ENCODE results near the gene DSTN.

DSTN gene

GRCh38 chr20:17633221-17633849, 63.5 kb downstream of the DSTN start:
- DNase-seq (ENCODE audit: low read depth, low spot score), result no peak
- no peak overlapping the region for H3K27ac ChIP-seq

DNA sequence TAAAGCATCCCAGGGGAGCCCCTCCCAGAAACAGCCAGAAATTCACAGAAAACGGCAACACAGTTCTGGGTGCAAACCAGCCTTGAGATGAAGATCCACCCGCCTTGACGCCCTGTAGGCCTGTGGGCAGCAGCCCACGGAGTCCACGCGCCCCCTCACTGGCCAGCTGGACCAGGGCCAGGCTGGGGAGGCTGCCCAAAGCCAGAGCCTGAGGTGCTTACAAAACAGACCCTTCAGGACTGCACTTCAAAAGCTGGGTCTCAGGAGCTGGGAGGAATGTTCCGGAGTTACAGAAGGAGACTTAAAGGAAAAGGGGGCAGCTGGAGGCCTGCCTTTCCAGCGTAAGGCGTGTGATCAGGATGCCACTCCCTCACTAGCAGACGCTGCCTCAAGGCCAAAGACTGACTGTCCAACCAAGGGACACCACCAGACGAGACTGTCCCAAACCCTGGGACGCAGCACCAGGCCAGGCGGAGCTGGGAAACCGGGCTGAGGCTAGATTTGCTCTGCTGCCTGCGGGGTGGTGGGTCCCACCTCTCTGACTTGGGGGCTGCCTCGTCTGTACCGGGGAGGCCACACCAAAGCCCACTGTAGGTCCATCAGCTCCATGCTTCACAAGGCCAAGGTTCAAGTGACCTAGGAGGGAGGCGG, 64.1 kb downstream of the DSTN start:
- DNase-seq (ENCODE audit: low read depth, low spot score), result no peak
- no peak overlapping the region for H3K27ac ChIP-seq

GRCh38 chr20:17634661-17635331, 64.9 kb downstream of the DSTN start:
- DNase-seq (ENCODE audit: low read depth, low spot score), result no peak
- H3K27ac ChIP-seq, result no peak overlapping the region

- no peak for DNase-seq (ENCODE audit: low read depth, low spot score)
- no peak overlapping the region for H3K27ac ChIP-seq
These were observed 65.7 kb downstream of the DSTN start for GRCh38 chr20:17635332-17636244.

DNA sequence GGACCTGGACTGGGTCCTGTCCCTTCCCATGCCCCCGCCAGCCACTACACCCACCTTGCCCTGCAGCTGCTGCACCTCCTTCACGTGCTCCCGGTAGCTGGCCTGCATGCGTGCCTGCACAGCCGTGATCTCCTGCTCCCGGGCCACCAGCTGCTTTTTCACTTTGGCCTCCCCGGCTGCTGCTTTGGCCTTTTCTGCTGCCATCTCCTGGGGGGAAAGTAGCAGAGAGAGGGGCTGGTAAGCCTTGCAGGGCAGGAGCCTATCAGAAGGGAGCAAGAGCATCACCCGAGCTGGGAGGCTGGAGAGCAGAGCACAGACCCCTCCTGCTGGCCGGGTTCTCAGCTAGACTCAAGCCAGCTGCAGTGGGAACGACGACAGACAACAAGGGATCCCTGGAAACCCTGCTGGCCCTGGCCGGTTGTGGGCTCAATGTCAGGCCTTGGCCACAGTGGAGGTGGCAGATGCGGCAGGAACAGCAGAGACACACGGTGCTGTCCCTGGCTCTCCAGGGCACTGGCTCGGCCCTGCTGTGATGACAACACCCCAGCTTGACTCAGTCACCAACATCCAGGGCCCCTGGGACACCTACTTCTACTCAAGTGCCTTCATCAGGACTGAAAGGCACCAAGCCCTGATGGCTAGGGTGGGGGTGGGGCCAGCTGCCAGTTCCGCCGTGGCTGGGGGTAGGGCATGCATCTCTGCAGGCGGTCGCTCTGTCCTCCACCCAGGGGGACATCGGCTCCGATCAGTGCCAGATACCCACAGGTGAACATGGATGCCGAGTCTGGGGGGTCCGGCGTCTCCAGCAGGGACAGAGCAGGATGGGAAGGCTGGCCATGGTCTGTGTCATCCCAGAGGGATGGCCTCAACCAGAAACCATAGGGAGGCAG, 66.9 kb downstream of the DSTN start:
- no peak overlapping the region for H3K27ac ChIP-seq
- DNase-seq (ENCODE audit: low read depth, low spot score), result no peak

DNA sequence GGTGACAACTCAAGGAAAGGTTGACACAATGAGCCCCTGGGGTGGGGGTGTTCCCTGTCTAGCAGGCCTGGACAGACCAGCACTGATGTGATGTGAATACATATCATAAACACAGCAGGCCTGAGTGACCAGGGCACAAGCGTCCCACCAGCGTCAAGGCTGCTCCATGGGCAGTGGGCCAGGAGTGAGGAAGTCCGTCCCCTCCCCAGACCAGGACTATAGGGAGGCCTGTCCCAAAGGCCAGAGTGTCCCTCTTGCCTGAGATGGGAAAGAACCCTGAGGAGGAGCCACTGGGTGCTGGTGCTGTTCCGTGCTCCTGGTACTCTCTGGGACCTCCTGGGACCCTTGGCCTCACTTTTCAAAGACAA, 67.5 kb downstream of the DSTN start:
- H3K27ac ChIP-seq, result no peak overlapping the region
- no peak for DNase-seq (ENCODE audit: low read depth, low spot score)

DNA sequence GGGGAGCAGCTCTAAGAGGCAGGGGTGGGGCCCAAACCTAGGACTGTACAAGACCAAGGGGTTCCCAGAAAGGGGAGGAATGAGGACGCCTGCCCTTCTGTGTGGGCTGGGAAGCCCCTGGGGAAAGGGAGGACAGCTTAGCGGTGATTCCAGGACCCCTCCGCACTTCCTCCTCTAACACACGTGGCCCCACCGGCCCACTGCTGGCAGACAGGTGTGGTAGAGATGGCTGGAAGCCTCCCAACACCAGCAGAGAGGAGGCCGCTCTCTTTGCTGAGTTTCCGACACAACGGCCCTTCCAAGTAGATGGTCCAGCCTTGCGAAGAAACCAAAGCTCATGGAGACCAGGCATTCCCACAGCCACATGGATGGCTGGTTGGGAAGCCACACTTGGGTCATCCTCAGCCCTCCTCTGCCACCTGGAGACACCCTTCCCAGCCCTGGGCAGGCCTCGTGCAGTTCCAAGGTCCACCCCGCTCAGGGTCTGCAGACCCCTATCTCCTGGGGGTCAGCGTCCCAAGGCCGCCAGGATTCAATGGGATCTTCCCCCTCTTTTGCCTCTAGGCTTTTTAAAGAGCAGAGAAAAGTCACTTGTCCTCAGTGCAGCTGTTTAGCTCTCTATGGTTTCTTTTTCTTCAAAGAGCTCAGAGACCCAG, 68.2 kb downstream of the DSTN start:
- no peak for DNase-seq (ENCODE audit: low read depth, low spot score)
- H3K27ac ChIP-seq, result no peak overlapping the region

GRCh38 chr20:17638835-17639407, 69.0 kb downstream of the DSTN start:
- DNase-seq (ENCODE audit: low read depth, low spot score), result no peak
- no peak overlapping the region for H3K27ac ChIP-seq

GRCh38 chr20:17640146-17640874, 70.4 kb downstream of the DSTN start:
- no peak overlapping the region for H3K27ac ChIP-seq
- no peak for DNase-seq (ENCODE audit: low read depth, low spot score)

- H3K27ac ChIP-seq, result no peak overlapping the region
- DNase-seq (ENCODE audit: low read depth, low spot score), result no peak
These were observed 71.1 kb downstream of the DSTN start for GRCh38 chr20:17640875-17641378.

- no peak overlapping the region for H3K27ac ChIP-seq
- no peak for DNase-seq (ENCODE audit: low read depth, low spot score)
These were observed 71.7 kb downstream of the DSTN start for GRCh38 chr20:17641520-17641964.

DNA sequence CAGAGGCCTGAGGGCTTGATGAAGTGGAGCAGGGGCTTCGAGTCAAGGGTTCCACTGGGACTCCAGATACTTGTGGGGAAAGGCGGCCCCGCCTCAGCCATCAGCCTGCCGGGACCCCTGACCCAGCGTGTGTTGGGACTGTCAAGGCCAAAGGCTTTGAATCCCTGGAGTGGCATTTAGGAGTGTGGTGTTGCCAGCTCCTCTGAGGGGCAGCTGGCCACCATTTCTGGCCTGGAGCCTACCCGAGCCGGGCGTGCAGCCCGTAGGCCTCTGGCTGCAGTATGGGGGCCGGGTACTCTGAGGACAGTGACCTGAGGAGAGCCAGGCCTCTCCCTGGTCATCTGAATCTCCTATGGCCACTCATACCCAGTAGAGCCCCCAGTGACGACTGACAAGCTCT, 72.1 kb downstream of the DSTN start:
- no peak for DNase-seq (ENCODE audit: low read depth, low spot score)
- no peak overlapping the region for H3K27ac ChIP-seq

DNA sequence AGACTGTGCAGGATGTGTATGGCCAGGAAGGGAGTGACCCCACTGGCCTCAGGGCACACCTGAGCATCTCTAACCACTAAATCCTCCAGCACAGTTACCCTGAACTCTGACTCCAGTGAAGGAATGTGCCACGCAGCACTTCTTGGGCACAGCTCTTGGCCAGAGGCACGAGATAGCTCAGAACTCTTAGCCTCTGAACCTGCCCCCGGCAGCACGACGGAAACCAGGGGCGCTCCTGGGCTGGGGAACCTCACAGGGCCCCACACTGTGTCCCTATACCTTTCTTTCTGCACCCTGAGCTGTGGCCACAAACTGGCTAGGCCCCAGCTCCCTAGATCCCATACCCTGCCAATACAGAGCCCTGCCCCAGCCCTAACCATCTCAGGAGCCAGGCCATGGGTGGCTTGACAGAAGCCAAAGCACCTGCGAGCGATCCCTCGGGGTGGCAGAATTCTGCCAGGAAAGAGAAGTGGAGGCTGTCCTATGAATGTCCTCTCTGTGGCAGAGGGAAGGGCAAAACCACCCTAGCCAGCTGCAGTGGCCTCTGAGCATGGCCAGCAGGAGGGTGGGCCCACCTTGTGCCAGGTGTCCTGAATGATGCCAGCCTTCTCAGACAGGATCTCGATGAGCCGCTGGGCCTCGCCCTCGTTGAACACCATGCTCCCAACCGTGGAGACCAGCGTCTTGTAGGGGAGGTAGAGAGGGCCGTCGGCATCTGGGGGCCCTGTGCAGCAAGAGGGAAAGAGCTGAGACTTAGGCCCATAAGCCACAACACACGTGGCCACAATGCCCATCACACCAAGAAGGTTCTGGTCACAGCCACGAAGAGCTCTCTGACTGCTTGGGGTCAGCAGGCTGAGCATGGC, 72.8 kb downstream of the DSTN start:
- H3K27ac ChIP-seq, result no peak overlapping the region
- DNase-seq (ENCODE audit: low read depth, low spot score), result no peak

DNA sequence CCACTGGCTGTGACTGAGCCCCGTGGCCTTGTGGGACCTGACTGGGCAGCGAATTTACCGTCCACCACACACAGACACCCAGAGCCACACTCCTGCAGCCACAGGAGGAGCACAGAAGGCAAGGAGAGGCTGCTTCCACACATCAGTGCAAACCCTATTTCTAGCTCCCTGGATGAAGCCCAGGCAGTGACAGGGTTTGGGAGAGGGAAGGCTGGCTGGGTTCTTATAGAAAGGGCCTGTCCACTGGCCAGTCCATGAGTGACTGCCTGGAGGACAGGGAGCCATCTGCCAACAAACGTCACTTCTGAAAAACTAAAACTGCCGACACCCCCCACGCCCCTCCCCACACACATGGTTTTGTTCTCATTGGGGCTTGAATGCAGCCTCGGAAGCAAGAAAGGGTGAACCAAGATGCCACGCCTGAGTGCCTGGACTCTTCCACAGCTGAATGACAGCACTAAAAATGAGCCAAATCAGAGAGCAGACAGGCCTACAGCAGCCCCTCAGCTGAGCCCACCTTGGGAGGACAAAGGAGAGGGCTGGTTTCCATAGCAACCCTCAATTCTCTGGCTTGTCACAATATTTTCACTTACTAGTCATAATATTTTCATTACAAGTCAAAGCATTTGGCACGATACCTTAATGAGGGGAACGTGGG, 73.8 kb downstream of the DSTN start:
- no peak for DNase-seq (ENCODE audit: low read depth, low spot score)
- H3K27ac ChIP-seq, result no peak overlapping the region

DNA sequence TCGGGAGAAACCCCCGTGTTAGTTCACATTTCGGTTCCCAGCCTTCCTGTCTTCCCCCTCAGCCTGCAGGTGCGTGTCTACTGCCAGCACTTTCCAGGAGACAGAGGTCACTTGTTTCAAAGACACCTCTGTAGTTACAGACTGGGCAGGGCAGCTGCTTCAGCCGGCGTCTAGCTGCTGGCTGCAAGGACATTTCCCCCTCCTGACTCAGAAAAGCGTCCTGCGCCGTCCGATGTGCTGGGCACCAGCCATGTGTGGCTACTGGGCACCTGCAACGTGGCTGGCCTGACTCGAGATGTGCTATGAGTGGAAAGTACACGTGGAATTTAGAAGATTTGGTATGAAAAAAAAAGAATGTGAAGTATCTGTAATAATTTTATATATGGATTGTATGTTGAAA, 74.6 kb downstream of the DSTN start:
- H3K27ac ChIP-seq, result no peak overlapping the region
- no peak for DNase-seq (ENCODE audit: low read depth, low spot score)

DNA sequence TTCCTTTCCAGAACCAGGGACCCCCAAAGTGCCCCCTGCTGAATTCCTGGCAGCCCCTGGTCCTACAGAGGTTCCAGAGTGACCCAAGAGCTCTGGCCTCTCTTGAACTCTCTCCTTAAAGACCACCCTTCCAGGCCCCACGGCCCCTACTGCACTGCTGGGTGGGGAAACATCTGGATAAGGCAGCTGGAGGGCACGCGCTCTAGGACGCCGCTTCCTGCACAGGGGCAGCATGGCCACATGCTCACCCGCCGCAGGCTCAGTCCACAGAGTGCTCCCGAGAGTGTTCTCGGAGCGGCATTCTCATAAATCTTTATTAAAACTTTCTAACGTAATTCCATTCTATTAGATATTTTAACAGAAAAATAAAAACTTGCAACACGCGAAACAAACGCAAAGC, 75.1 kb downstream of the DSTN start:
- no peak for DNase-seq (ENCODE audit: low read depth, low spot score)

More for the DNA sequence above, 75.1 kb downstream of the DSTN start:
- no peak overlapping the region for H3K27ac ChIP-seq
